ENCODE data around the gene TAP1. TPM values are rescaled to one million over a fixed set of nuclear protein-coding genes. Genes with fewer than 3 reads are reported as not detected.

The TAP1 gene
- total and polyA plus RNA-seq, 2 donors (not counting 3 experiments of a cell fraction or from before 2014, with no cell fraction given): 15.6 to 25.9 TPM

DNA sequence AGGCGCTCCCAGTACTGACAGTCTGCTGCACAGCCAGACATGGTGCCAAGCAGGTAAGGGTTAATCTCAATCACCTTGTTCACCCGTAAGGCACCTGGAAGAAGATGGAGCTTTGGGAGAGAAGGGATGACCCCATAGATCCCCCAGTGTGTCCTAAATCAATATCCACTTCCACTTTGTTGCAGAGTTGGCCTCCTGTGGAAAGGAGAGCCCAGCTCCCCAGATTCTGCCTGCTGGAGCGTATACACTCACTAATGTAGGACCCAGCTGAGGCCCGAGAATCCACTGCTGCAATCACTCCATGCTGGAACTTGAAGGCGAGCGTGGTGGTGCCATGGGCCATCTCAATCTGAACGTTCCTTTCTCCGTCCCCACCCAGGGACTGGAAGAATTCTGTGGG is 10.8 kb downstream of the TAP1 start:
- Histone ChIP-seq H4K20me1 (replicated peaks; ENCODE audit: control insufficient read depth, extremely low read depth, insufficient read depth, low read length) (no peaks in the 10 kb centered on the region), H3K4me2 (ENCODE audit: insufficient read depth, low read length) (no peak overlapping the region), H3K79me2 (ENCODE audit: control insufficient read depth, insufficient read depth, low read length) (peaks cover 3% of the 10 kb centered on the region), H3K27me3 (ENCODE audit: control insufficient read depth in 2 of 2, insufficient read depth in 2 of 2, low read length in 2 of 2) (no peaks in the 10 kb centered on the region), H3K27ac (ENCODE audit: insufficient read depth, low read depth, low read length) (no peak overlapping the region), H3K36me3 (ENCODE audit: control insufficient read depth in 2 of 2, extremely low read depth in 1 of 2, insufficient read depth in 2 of 2, low read length in 2 of 2) (no peaks in the 10 kb centered on the region), H2AFZ (ENCODE audit: low read depth, low read length) (no peak overlapping the region), H3K4me1 (ENCODE audit: control insufficient read depth, extremely low read depth, insufficient read depth, low read length) (peaks cover 8% of the 10 kb centered on the region), H3K9me3 (replicated peaks; ENCODE audit: control insufficient read depth, insufficient read depth, low read length) (no peaks in the 10 kb centered on the region), H3K9me1 (replicated peaks; ENCODE audit: control insufficient read depth, extremely low read depth, insufficient read depth, low read length) (no peaks in the 10 kb centered on the region), H3K4me3 (replicated peaks in 1 of 3; ENCODE audit: insufficient read depth in 1 of 3, low read depth in 1 of 3, low read length in 3 of 3) (no peak overlapping the region), H3K9ac (replicated peaks; ENCODE audit: extremely low read depth, insufficient read depth, low read length) (no peak overlapping the region)
- FAIRE-seq (no peak), DNase-seq (ENCODE audit: low read depth, low spot score) (no peak)
- ChIA-PET POLR2A (no interaction called here), CTCF (interaction anchor here (1.8 to 11.0 kb wide), 3 partner anchors 11 to 27 kb away, joined by 9 to 397 read pairs (median 23); partner anchors contain the start of genes PSMB9 and TAP1)
- no TSS peak for BruUV-seq (replicated peaks)
- TF ChIP-seq, protein P1, sequence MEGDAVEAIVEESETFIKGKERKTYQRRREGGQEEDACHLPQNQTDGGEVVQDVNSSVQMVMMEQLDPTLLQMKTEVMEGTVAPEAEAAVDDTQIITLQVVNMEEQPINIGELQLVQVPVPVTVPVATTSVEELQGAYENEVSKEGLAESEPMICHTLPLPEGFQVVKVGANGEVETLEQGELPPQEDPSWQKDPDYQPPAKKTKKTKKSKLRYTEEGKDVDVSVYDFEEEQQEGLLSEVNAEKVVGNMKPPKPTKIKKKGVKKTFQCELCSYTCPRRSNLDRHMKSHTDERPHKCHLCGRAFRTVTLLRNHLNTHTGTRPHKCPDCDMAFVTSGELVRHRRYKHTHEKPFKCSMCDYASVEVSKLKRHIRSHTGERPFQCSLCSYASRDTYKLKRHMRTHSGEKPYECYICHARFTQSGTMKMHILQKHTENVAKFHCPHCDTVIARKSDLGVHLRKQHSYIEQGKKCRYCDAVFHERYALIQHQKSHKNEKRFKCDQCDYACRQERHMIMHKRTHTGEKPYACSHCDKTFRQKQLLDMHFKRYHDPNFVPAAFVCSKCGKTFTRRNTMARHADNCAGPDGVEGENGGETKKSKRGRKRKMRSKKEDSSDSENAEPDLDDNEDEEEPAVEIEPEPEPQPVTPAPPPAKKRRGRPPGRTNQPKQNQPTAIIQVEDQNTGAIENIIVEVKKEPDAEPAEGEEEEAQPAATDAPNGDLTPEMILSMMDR (IDR thresholded peaks at IDR 0.05; ENCODE audit: extremely low read depth in 1 of 2, insufficient read depth in 1 of 2, low read depth in 1 of 2, low read length in 2 of 2): no peak
- TF ChIP-seq GATA2 (IDR thresholded peaks at IDR 0.05; ENCODE audit: insufficient read depth, insufficient read length, low read depth, low read length) (no peak), JUN (IDR thresholded peaks at IDR 0.05; ENCODE audit: borderline replicate concordance, insufficient read depth, insufficient read length, low read depth) (no peak), FOS (IDR thresholded peaks at IDR 0.05; ENCODE audit: borderline replicate concordance, insufficient read depth, low read length) (no peak), EZH2 (IDR thresholded peaks at IDR 0.05; ENCODE audit: borderline replicate concordance, low read depth, low read length, severe bottlenecking) (no peak), MYC (IDR thresholded peaks at IDR 0.05; ENCODE audit: low read depth, low read length) (no peak), POLR2A (IDR thresholded peaks at IDR 0.05; ENCODE audit: low read depth, low read length) (no peak), POLR2AphosphoS5 (IDR thresholded peaks at IDR 0.05; ENCODE audit: insufficient read depth, low read depth, low read length) (no peak)
- TF ChIP-seq, protein P2, sequence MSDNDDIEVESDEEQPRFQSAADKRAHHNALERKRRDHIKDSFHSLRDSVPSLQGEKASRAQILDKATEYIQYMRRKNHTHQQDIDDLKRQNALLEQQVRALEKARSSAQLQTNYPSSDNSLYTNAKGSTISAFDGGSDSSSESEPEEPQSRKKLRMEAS (IDR thresholded peaks at IDR 0.05; ENCODE audit: insufficient read depth, insufficient read length): no peak
- dilution Hi-C loops (cut with MboI; ENCODE audit: extremely low pct_ligation_motif_present, low sequenced_read_pairs) (no loop called here), intact Hi-C loops (cut with micrococcal nuclease) (loop anchor here (5.0 kb wide), 1 partner anchor 130 kb away; no protein-coding TSS in a partner anchor)
